HG03457 (cell line): ENCODE data around the gene NLGN4Y.

ENCODE experiments used
- ATAC-seq: cut with Tn5 transposase; IDR thresholded peaks from one replicate; pipeline ENCODE4 v1.9.1; 2021; ENCODE audit warnings: moderate number of reproducible peaks; ENCODE audit not compliant: unreplicated experiment

Gene NLGN4Y

DNA sequence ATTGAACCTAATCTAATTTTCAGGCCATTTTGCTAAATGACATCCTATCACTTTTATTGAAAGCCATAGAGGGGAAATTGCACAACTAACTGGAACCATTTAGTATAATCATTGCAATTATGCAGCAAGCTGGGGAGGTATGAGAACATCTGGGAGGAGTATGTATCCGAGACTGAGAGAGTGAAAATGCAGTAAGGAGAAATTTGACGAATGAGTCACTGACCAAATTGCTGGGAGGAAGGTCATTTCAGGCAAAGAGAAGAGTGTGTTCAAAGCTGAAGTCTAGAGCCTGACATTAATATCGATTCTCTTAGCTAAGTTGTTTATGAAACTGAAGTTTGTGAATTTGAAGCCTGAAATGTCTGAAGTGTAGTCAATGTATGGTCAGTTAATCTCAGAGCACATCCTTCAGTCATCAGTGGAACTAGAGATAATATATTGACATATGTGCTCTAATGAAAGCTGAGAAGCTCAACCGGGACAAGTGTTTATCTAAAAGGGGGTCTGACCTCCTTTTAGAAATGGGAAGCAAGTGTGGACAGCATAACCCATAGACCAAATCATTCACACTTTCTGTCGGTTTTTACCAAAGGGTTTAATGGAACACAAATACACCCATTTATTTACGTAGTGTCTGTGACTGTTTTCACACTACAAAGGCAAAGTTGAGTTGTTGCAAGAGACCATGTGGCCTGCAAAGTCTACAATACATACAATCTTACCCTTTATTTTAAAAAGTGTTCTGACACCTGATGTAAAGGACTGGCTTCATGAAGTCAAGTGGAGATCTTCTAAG, 120.0 kb downstream of the NLGN4Y start:
- no peak for ATAC-seq

GRCh38 chrY:14679181-14679580, 154.9 kb downstream of the NLGN4Y start:
- no peak for ATAC-seq

GRCh38 chrY:14694543-14694942, 170.2 kb downstream of the NLGN4Y start:
- no peak for ATAC-seq

DNA sequence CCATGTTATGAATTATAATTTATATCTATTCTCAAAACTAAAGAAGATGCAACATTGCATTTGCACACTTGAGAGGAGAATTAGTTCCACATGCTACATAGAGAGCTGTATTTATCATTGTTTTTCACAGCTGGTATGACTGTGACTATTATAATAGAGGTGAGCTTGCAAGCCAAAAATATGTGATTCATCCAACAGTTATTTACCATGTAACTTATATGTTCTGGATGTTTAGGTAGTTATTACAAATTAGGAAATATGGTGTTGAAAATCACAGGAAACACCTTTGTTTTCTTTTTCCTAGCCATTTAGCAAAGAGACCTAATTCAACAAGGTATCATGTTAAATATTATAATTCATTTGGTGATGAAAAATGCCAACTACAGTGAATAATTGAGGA, 183.8 kb downstream of the NLGN4Y start:
- ATAC-seq: no peak

GRCh38 chrY:14741596-14741995, 217.3 kb downstream of the NLGN4Y start:
- no peak for ATAC-seq

GRCh38 chrY:14748329-14748728, 224.0 kb downstream of the NLGN4Y start:
- ATAC-seq: no peak

- ATAC-seq: no peak
Observed at GRCh38 chrY:14755571-14755970, 231.2 kb downstream of the NLGN4Y start.

- no peak for ATAC-seq
Observed at GRCh38 chrY:14762903-14763302, 238.6 kb downstream of the NLGN4Y start.

- ATAC-seq: no peak
Observed at GRCh38 chrY:14763600-14763999, 239.3 kb downstream of the NLGN4Y start.

GRCh38 chrY:14778208-14778607, 253.9 kb downstream of the NLGN4Y start:
- no peak for ATAC-seq

DNA sequence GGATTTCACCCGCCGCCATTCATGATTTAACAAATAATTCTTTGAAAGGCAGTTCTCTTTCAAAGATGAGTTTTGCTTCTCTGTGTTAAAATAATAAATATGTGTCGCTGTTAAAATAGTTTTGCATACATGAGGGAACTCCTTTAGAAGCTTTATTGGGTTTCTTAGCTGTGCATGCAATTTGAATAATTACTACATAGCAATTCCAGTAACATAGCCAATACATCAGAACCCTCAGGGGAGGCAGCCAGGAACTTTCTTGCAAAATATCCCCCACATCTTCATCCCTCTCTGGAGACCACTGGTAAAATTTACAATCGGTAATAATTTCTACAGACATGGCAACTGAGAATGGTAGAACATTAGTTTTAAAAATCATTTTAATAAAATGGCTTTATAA, 268.8 kb downstream of the NLGN4Y start:
- ATAC-seq: no peak

GRCh38 chrY:14793674-14794073, 269.3 kb downstream of the NLGN4Y start:
- ATAC-seq: no peak

- no peak for ATAC-seq
Observed at GRCh38 chrY:14798010-14798409, 273.7 kb downstream of the NLGN4Y start.

DNA sequence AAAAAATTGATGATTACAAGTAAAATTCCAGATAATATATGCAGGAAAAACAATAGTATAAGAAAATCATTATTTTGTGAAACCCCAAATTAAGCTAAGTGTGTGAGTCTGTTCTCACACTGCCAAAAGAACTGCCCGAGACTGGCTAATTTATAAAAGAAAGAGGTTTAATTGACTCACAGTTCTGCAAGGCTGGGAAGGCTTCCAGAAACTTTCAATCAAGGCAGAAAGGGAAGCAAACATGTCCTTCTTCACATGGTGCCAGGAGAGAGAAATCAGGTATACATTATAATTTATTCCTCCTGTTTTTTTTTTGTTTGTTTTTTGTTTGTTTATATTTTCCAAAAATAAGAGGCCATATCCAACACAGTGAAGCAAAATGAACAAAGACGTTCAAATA, 276.8 kb downstream of the NLGN4Y start:
- ATAC-seq: no peak

- no peak for ATAC-seq
Observed at GRCh38 chrY:14802125-14802524, 277.8 kb downstream of the NLGN4Y start.

- ATAC-seq: no peak
Observed at GRCh38 chrY:14804041-14804440, 279.7 kb downstream of the NLGN4Y start.

GRCh38 chrY:14818452-14818851, 294.1 kb downstream of the NLGN4Y start:
- no peak for ATAC-seq

GRCh38 chrY:14822201-14822600, 297.9 kb downstream of the NLGN4Y start:
- no peak for ATAC-seq

DNA sequence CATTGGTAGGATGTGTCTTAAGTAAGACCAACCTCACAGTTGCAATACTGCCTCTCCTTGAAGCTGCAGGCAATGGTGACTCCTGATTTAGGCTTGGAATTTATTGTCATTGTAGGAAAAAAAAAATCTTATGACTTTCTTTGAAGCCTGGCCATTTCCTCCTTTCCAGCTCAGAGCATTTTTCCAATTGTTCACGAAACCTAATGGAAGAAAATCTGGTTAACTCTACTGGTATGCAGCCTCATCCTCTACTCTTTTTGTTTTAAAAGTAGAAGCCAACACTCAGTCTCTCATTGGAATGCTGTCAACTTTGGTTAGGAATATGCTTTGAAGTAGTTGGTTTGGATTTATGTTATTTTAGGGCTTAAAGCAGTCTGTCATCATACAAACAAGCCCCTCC, 298.6 kb downstream of the NLGN4Y start:
- ATAC-seq: no peak

DNA sequence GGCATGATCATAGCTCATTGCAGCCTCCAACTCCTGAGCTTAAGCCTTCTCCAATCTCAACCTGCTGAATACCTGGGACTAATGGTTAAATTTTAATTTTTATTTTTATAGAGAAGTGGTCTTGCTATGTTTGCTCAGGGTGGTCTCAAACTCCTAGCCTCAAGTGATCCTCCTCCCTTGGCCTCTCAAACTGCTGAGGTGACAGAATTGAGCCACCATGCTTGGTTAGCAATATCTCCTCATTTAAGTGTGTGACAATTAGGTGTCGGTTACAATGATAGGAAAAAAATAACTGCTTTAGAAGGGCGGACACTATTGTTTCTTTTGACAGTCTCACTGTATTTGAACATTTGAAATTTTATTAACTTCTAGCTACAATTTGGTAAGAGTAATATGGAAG, 300.3 kb downstream of the NLGN4Y start:
- ATAC-seq: no peak

DNA sequence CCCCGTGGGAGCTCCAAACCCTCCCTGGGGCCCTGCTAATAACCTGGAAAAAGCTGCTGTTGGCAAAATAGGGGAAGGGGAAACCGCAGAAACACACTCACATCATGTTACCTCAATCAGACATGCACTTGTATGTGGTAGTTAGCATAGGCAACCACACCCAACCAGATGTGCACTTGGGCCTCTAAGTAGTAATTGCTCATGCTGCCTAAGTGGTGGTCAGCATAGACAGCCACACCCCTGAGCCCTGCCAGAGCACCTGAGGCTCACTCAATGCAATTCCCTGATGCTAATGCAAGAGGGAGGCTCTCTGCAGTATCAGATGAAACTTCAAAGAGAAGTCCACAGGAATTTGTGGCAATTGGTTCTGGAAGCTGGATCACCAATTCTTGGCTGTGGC, 301.4 kb downstream of the NLGN4Y start:
- no peak for ATAC-seq

- ATAC-seq: no peak
Observed at GRCh38 chrY:14828531-14828930, 304.2 kb downstream of the NLGN4Y start.

GRCh38 chrY:14829366-14829885, 305.1 kb downstream of the NLGN4Y start:
- ATAC-seq: no peak
